Activated B cell treated with CpG ODN at 0.5 μM for 24 hours (primary cell): ENCODE data around the gene MYO1H. TPM values are rescaled to one million over a fixed set of nuclear protein-coding genes. Genes with fewer than 3 reads are reported as not detected.

Experiments used
- ATAC-seq: fragments of 200-7000 bp; cut with Tn5 transposase; one replicate; pipeline ENCODE4 v1.10.0; 2021; ENCODE audit warnings: low read depth, mild to moderate bottlenecking, moderate library complexity
- CTCF ChIA-PET: fragments of 350-600 bp; sonication (Branson Sonifier 250); formaldehyde crosslinking; loops from one replicate; lab custom pipeline; 2021; ENCODE audit warnings: antibody characterized with exemption; lab: Charles Lee
- POLR2A ChIA-PET: fragments of 350-600 bp; sonication (Branson Sonifier 250); formaldehyde crosslinking; loops from one replicate; lab custom pipeline; 2021; ENCODE audit warnings: antibody characterized with exemption; lab: Charles Lee
- DNase-seq: peaks from one replicate; pipeline ENCODE4 v3.0.0; 2022
- H3K27ac Mint-ChIP-seq: one replicate; pipeline ENCODE4 v1.8.0; 2020; ENCODE audit warnings: mixed read lengths
- H3K27me3 Mint-ChIP-seq: one replicate; pipeline ENCODE4 v1.8.0; 2021; ENCODE audit warnings: mixed read lengths
- H3K36me3 Mint-ChIP-seq: one replicate; pipeline ENCODE4 v1.8.0; 2021; ENCODE audit warnings: low read depth, mixed read lengths
- H3K4me1 Mint-ChIP-seq: one replicate; pipeline ENCODE4 v1.8.0; 2021; ENCODE audit warnings: mixed read lengths
- H3K4me3 Mint-ChIP-seq: one replicate; pipeline ENCODE4 v1.8.0; 2020; ENCODE audit warnings: mild to moderate bottlenecking, mixed read lengths
- H3K9me3 Mint-ChIP-seq: one replicate; pipeline ENCODE4 v1.8.0; 2020; ENCODE audit warnings: mixed read lengths
- CTCF ChIP-seq: fragments of 200-600 bp; IDR thresholded peaks from one replicate; pipeline ENCODE4 v1.8.0; 2022; ENCODE audit warnings: antibody characterized with exemption, mild to moderate bottlenecking
- intact Hi-C: fragments of 100-400 bp; cut with micrococcal nuclease; formaldehyde crosslinking; loops from one replicate; pipeline ENCODE4 v1.15.1; 2024
- total RNA-seq: library from RNA; stranded (reverse); gene quantifications from 2 replicates; pipeline ENCODE4 v1.2.3, GENCODE V29; 2022

The MYO1H gene
- total RNA-seq, 1 donor from 2014 or later, result not detected

DNA sequence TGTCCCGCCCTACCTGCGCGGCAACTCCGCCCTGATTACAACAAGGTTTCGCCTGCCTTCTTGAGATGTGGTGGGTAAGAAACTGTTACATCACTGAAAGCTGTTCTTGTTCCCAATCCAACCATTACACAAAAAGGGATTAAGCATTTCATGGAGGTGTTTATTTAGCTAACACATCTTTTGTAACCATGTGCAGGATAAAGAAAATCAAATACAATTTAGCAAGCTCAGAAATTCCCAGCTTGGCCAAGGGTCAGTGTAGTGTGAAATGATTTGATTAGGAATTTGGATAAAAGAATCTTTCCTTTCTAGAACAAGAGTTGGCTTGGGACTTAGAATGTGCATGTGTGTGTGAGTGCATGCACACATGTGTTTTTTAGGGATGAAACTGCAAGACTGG lies 44.9 kb upstream of the MYO1H start:
- Mint-ChIP-seq H3K4me3 (no peak overlapping the region), H3K9me3 (no peaks in the 10 kb centered on the region), H3K36me3 (no peaks in the 10 kb centered on the region), H3K4me1 (no peaks in the 10 kb centered on the region), H3K27me3 (peaks cover 36% of the 10 kb centered on the region), H3K27ac (no peak overlapping the region)
- no peak for TF ChIP-seq CTCF
- ChIA-PET POLR2A (no interaction called here), CTCF (no interaction called here)
- ATAC-seq, result no peak
- intact Hi-C loops, result no loop called here
- DNase-seq, result no peak

DNA sequence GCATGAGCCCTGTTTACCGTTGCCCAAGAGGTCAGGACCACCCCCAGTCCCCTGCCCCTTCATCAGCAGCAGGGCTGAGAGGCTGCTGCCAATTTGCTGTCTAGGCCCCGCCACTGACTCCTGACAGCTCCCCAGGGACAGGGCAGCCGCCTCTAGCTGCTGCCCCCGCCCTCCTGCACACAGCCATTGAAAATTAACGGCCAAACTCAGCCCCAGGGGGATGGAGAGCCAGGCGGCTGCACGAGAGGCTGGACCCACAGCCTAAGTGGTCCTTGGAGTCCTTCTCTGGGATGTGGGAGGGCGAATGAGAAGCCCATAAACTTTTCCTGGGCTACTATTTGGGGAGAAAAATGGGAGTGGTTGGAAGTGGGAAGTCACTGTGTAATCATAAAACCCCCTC lies 43.2 kb upstream of the MYO1H start:
- peaks cover 46% of the 10 kb centered on the region for H3K27me3 Mint-ChIP-seq

GRCh38 chr12:109305547-109305946 lies 42.2 kb upstream of the MYO1H start:
- H3K27me3 Mint-ChIP-seq, result peaks cover 50% of the 10 kb centered on the region
- H3K27ac Mint-ChIP-seq, result no peak overlapping the region
- H3K4me1 Mint-ChIP-seq, result peaks cover 13% of the 10 kb centered on the region
- TF ChIP-seq CTCF, result no peak
- no peaks in the 10 kb centered on the region for H3K36me3 Mint-ChIP-seq
- DNase-seq (no peak), ATAC-seq (no peak)
- H3K9me3 Mint-ChIP-seq, result no peaks in the 10 kb centered on the region
- intact Hi-C loops, result no loop called here
- CTCF ChIA-PET, result interaction anchor here (0.7 kb wide), 1 partner anchor 10 kb away, joined by 4 read pairs; no protein-coding TSS in a partner anchor
- POLR2A ChIA-PET, result no interaction called here
- no peak overlapping the region for H3K4me3 Mint-ChIP-seq

More for the DNA sequence above, 43.2 kb upstream of the MYO1H start:
- DNase-seq, result no peak
- no peak for TF ChIP-seq CTCF
- POLR2A ChIA-PET, result no interaction called here
- ATAC-seq, result no peak
- no peaks in the 10 kb centered on the region for H3K36me3 Mint-ChIP-seq
- CTCF ChIA-PET, result no interaction called here
- no peak overlapping the region for H3K27ac Mint-ChIP-seq
- no peaks in the 10 kb centered on the region for H3K9me3 Mint-ChIP-seq
- intact Hi-C loops, result no loop called here
- H3K4me3 Mint-ChIP-seq, result no peak overlapping the region
- H3K4me1 Mint-ChIP-seq, result peaks cover 7% of the 10 kb centered on the region

- intact Hi-C loops, result no loop called here
- Mint-ChIP-seq H3K4me1 (peaks cover 16% of the 10 kb centered on the region), H3K36me3 (no peaks in the 10 kb centered on the region), H3K9me3 (no peaks in the 10 kb centered on the region), H3K4me3 (no peak overlapping the region), H3K27ac (no peak overlapping the region), H3K27me3 (peaks cover 60% of the 10 kb centered on the region)
- no peak for TF ChIP-seq CTCF
- DNase-seq, result no peak
- ChIA-PET POLR2A (no interaction called here), CTCF (no interaction called here)
- no peak for ATAC-seq
These were observed 40.6 kb upstream of the MYO1H start for GRCh38 chr12:109307051-109307450.

DNA sequence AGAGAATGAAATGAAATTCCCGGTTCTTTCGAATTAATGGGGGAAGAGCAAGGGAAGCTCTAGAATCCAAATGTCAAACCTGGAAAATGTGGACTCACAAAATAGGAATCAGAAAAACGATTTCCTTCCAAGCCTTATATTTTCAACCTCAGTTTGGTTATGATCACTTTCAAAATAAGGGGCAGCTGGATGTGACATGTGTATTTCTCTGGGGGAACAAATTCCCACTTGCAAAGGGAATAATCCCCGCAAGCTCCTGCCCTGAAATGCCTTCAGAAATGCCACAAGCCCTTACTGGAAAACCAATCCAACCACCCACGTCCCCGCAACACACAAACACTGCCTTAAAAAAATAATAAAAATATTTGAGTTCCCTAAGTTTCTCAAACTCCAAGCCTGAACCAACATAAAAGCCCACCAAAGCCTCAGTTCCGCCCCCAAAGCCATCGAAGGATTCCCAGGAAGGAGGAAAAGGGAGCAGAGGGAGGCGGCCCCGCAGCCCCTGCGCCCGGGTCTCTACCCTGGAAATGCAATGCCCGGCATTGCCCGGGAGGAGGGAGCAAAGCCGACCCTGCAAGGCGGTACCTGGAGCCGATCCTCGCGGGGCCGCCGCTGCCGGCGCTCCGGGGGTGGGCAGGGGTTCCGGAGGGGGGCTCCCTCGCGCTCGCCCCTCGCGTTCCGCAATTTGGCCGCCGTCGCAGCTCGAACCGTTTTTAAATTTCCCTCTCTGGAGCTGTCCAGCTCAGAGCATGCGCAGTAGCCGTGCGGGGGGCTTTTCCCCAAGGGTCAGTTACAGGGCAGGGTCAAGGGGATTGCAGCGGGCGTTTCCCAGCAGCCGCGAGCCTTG lies 38.9 kb upstream of the MYO1H start, which contains the start of gene FOXN4:
Gene FOXN4, minus strand, starts transcription at position 751 of the 847 bp plus-strand sequence. CDS start 963 bp downstream, outside the sequence.
- intact Hi-C loops, result no loop called here
- peaks cover 16% of the 10 kb centered on the region for H3K4me1 Mint-ChIP-seq
- POLR2A ChIA-PET, result no interaction called here
- TF ChIP-seq CTCF, result no peak
- DNase-seq (no peak), ATAC-seq (no peak)
- no peaks in the 10 kb centered on the region for H3K9me3 Mint-ChIP-seq
- peaks cover 57% of the 10 kb centered on the region for H3K27me3 Mint-ChIP-seq
- no peaks in the 10 kb centered on the region for H3K36me3 Mint-ChIP-seq
- peak within 1 kb of the TSS; percentile 80 for H3K4me3 Mint-ChIP-seq
- CTCF ChIA-PET, result no interaction called here
- no peak within 1 kb of the TSS for H3K27ac Mint-ChIP-seq
